ENCODE measurements around the gene ATXN7L1.
"Not testable (repeated sequence)": the region's sequence is repeated elsewhere in the genome, so short reads cannot be mapped to it uniquely, and the experiment has no call there.

ATXN7L1 gene

DNA sequence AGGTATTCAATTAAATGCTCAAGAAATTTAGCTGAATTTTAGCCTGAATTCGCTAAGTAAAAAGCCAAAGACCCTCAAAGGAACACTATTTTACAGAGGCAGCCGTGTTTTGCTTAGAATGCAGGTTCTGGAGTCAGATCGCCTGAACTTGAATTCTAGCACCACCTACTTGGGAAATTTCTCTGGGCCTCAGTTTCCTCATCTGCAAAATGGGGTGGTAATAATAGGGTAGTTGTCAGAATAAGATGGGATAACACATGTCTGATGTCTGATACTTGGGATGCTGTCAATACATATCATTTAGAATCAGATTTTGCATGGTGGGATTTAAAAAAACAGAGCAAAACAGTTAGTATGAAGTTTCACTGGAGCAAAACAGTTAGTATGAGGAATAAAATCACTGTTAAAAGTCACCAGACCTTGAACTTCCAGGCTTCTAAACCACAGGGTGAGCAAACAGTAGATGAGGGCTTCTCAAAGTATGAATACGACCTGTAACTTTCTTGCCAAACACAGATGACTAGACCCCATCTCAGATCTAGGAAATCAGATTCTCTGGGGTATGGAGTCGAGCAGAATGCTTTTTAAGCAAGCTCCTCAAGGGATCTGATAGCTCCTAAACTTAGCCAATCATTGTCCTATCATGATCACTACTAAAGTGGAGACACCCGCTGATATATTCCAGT, 75.4 kb downstream of the ATXN7L1 start:
- no peak for TF ChIP-seq ZNF274 (IDR thresholded peaks at IDR 0.05; ENCODE audit: low read depth, low read length)
- H3K4me3 ChIP-seq (ENCODE audit: low read length) = no peak overlapping the region

DNA sequence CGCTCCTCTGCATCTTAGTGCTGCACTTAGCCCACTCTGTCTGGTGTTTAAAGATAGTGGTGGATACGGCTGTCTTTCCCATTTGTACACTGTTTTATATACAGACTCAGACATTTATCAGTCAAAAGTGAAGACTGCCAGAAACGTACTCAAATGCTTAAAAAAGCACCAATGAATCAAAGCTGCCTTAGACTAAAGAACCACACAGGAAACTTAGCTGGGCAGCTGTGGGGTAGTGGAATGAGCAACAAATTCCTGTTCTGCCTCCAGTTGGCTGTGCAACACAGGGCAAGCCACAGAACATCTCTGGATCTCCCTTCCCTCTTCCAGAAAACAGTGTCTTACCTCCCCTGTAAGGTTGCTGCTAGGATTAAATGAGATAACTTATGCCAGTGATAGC, 76.0 kb downstream of the ATXN7L1 start:
- H3K4me3 ChIP-seq (ENCODE audit: low read length) = no peak overlapping the region
- no peak for TF ChIP-seq ZNF274 (IDR thresholded peaks at IDR 0.05; ENCODE audit: low read depth, low read length)

DNA sequence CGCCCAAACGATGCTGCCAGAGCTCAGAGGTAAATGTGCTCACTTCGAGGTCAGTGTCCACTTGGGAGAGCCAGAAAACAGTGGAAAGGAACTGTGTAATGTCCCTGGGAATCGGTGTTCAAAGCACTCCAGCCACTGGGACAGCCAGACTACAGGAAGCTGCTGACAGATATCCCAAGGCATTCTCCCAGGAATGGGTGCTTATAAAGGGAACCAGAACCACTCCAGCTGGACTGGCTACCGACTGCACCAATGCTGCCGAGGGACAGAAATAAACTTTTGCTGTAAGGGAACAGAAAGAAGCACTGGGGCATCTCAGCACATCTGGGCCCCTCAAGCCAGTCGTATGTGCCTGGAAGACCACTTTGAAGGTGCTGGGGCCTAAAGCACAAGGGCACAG, 76.7 kb downstream of the ATXN7L1 start:
- TF ChIP-seq ZNF274 (IDR thresholded peaks at IDR 0.05; ENCODE audit: low read depth, low read length) = no peak
- no peak overlapping the region for H3K4me3 ChIP-seq (ENCODE audit: low read length)

DNA sequence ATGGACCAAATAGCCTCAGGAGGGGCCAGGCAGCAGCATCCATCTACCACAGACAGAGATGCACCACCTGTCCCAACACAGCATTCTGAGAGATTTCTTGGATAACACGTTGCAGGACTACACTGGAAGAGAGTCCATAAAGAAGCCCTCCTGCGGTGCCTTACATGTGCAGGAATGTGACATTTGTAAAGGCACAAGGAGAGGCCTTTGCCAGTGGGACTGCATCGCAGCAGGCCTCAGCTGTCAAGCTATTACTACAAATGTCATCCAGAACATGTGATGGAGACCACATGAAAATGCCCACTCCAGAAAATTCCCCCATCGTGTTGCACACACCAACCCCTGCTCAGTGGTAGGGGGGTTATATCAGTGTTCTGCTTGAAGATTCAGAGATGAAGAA, 77.4 kb downstream of the ATXN7L1 start:
- no peak overlapping the region for H3K4me3 ChIP-seq (ENCODE audit: low read length)
- TF ChIP-seq ZNF274 (IDR thresholded peaks at IDR 0.05; ENCODE audit: low read depth, low read length) = no peak

DNA sequence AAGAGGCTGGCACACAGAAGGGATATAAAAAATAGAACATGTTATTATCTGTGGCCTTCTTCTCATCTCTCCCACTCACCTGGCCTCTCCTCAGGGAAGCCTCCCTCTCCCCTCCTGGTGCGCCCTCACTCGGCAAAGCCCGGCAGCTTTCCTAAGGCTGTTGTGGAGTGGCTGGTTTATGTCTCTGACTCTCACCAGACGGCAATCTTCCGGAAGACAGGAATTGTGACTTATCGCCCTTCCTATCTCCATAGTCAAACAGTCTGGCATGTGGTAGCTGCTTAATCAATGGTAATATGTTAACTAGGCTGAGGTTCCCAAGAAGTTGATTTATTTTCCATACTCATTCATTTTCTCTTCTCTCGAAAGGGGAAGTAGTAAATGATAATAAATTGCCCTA, 78.7 kb downstream of the ATXN7L1 start:
- no peak for TF ChIP-seq ZNF274 (IDR thresholded peaks at IDR 0.05; ENCODE audit: low read depth, low read length)
- no peak overlapping the region for H3K4me3 ChIP-seq (ENCODE audit: low read length)

DNA sequence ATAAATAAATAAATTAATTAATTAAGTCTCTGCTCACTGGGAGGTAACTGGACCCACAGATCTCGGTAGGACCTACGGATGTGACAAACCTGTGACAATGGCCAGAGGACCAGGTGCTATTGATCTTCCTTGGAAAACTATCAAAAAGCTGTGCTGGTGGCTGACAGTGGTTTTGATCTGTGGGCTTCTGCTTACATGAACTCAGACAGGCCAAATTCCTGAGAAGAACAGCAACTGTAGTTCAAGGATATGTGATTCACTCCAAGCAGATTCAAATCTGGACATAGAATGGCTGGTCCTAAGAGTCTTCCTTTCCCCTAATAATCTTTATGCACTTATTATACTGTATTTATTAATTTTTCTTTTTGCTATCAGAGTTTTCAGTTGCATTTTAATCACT, 80.0 kb downstream of the ATXN7L1 start:
- no peak for TF ChIP-seq ZNF274 (IDR thresholded peaks at IDR 0.05; ENCODE audit: low read depth, low read length)
- H3K4me3 ChIP-seq (ENCODE audit: low read length) = no peak overlapping the region

DNA sequence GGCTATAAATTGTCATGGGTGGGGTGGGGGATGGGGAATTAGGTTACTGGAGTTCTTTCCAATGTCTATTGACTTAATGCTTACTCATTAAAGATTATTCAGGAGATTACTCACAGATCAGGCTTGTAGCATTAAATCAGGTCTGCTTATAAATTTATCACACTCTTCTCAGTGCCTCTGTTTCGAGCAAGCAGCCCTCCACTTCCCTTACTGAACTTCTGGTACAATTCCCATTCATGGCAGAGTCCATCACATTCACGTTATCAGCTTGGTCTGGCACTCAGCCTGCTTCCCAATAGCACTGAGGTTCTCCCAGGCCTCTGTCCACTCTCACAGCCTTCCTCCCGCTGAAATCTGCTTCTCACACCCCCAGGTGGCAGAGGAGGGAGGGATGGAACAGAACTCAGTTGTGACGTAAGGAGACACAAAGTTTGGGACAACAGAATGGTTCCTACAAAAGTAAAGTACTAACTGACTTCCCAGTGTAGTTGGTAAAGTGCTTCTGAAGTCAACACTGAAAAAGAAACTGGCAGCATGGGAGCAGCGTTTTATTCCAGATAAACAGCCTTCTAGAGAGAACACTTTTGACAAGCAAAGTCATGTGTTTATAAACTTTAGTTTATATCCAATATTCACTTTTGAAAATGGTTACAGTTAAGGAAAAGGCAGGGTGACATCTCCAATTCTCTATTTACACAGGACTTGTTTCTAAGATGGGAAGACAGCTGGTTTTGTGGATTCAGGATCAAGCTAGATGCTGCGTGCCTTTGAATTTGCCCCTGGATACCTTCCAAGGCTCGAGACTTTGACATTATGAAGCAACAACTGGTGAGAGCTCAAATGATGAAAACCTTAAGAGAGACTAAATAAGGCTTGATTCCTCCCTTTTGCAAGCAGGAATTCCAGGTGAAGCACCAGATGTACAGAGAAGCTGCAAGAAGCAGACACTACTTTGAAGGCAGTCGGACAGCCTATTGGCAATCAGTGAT, 81.4 kb downstream of the ATXN7L1 start:
- no peak overlapping the region for H3K4me3 ChIP-seq (ENCODE audit: low read length)
- no peak for TF ChIP-seq ZNF274 (IDR thresholded peaks at IDR 0.05; ENCODE audit: low read depth, low read length)

DNA sequence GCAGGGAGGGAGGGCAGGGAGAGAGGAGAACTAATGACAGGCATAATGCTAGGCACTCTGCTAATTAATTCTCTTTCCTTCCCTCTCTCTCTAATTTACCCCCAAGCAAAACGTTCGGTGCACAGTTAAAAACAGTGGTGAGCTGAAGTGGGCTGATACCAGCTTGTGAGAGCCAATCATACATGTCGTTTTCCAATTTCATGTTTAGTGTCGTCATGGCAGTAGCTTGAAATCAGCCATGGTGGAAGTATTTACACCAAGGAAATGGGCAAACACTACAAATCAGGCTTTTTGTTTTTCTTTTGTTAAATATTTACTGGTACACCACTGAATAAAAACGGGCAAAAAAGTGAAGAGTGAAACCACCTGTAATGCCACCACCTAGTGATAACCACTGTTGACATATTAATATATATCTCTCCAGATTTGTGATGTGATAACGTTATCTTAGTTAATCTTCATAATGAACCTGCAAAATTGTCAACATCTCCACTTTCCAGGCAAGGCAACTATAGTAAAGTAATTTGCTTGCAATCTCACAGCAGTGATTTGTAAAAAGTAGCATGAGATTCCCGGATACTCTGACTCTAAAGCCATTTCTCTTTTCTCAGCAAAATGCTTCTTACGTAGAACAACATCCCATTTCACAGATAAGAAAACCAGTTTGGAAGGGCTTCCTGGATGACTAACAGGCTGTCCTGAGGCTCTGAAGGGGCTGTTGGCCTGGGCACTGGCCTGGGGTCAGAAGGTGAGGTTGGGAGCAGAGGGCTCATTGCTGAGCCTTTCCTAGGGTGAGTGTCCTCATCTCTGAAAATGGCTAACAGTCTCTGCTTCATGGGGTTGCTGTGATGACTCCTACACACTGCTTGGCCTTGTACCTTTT, 83.7 kb downstream of the ATXN7L1 start:
- no peak for TF ChIP-seq ZNF274 (IDR thresholded peaks at IDR 0.05; ENCODE audit: low read depth, low read length)
- no peak overlapping the region for H3K4me3 ChIP-seq (ENCODE audit: low read length)

DNA sequence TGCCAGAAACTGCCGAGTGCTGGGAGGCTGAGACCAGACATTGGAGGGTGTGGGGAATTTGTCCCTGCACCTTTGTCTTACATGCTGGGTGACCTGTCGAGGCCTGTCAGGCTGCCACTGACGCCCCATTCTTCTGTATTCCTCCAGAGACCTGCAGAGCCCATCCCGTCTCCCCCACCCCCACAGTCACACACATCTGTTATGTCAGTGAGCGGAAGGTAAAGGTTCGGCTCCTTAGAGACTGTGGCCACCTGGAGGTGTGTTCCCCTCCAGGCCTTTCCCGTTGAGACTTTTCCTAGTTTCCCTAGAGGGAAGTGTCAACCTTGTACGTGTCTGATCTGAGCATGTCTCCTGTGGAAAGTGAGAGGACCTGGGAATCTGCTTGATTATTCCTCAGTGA, 84.5 kb downstream of the ATXN7L1 start:
- H3K4me3 ChIP-seq (ENCODE audit: low read length) = no peak overlapping the region

DNA sequence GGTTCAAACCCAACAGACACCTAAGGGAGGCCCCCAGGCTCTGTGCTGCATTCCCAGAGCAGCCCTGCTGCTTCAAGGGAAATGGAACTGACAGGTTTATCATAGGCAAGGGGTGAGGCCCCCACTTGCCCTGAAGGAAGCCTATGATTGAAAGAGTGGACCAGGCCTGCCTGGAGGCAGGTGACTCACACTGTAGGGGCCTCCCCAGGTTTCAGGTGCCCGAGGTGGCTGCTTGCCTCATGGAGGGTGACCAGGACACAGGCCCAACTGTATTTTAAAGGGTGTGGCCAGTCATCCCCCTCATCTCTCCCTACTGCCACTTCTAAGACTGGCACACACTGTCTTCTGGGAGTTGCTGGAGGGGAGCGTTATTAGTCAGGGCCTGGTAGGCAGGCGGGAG, 85.4 kb downstream of the ATXN7L1 start:
- no peak overlapping the region for H3K4me3 ChIP-seq (ENCODE audit: low read length)
- TF ChIP-seq ZNF274 (IDR thresholded peaks at IDR 0.05; ENCODE audit: low read depth, low read length) = no peak

More for the DNA sequence above, 84.5 kb downstream of the ATXN7L1 start:
- no peak for TF ChIP-seq ZNF274 (IDR thresholded peaks at IDR 0.05; ENCODE audit: low read depth, low read length)

DNA sequence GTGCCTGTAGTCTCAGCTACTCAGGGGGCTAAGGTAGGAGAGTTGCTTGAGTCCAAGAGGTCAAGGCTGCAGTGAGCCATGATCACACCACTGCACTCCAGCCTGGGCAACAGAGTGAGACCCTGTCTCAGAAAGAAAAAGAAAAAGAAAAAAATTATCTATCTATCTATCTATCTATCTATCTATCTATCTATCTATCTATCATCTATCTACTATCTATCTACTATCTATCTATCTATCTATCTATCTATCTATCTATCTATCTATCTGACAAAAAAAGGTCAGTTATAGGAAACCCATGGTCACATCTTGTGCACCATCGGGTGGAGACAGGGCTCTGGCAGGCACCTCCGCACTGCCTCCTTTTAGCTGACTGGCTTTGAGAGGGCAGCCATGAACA, 85.9 kb downstream of the ATXN7L1 start:
- not testable (repeated sequence) for H3K4me3 ChIP-seq (ENCODE audit: low read length)

DNA sequence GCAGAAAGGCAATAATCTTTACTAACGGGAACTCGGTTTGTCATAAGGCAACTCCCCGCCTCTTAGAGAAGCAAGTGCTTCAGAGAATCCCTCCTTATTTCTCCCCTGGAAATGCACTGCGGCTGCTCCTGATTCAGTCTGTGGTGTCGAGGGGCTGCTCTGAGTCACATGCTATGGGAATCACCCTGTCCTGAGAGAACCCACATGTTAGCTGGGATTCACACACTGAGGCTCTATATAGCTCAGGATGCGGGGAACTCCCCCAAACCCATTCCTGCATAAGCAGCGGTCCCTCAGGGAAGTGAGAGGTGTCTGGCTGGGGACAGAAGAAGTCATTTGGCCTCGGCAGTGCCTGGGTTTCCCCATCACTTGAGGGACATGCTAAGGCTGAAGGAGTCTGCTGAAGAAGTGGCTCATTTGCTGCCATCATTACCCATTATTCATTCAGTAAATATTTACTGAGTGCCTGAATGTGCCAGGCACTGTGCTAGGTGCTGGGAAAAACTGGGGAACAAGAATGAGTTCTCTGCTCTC, 87.5 kb downstream of the ATXN7L1 start:
- TF ChIP-seq ZNF274 (IDR thresholded peaks at IDR 0.05; ENCODE audit: low read depth, low read length) = no peak
- H3K4me3 ChIP-seq (ENCODE audit: low read length) = no peak overlapping the region

DNA sequence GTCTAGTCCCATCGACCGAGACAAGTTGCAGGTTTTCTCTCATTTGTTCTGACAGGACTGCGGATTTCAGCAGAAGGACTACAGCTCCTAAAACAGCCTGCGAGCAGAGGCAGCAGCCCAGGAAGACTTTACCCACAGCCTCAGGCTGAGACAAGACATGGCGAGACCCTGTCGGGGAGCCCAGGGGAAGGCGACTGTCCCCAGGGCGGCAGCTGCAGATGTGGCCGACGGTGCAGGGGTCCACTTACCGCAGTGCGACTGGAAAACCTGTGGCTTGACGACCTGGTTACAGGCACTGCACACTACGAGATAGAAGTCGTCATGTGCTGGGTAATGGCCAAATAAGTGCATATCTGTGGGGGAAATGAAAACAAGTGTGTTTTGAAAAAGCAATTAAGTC, 88.0 kb downstream of the ATXN7L1 start:
- no peak for TF ChIP-seq ZNF274 (IDR thresholded peaks at IDR 0.05; ENCODE audit: low read depth, low read length)
- no peak overlapping the region for H3K4me3 ChIP-seq (ENCODE audit: low read length)

DNA sequence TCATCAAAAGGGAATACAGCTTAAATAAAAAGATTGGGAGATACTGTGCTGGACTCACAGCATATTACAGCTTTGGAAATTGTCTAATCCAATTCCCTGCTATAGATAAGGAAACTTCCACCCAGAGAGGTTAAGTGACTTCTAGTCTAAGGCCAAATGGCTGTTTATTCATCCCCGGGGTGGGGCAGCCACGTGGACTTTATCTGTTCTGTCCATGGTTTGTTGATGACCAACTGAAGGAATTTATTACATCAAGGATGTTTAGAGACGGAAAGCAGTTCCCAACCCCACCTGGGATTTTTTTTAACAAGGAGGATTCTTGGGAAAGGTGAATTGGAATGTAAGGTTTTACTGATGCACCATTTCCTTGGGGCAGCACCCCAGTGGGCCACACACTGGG, 88.6 kb downstream of the ATXN7L1 start:
- TF ChIP-seq ZNF274 (IDR thresholded peaks at IDR 0.05; ENCODE audit: low read depth, low read length) = no peak
- H3K4me3 ChIP-seq (ENCODE audit: low read length) = no peak overlapping the region

Data from GM08714 (cell line).